Measurements from ENCODE around the gene JMJD1C. TPM values are rescaled to one million over a fixed set of nuclear protein-coding genes. Genes with fewer than 3 reads are reported as not detected.
"Not testable (repeated sequence)": the region's sequence is repeated elsewhere in the genome, so short reads cannot be mapped to it uniquely, and the experiment has no call there.

JMJD1C gene
- polyA plus RNA-seq, 2 donors, result 22.0 to 49.1 TPM

DNA sequence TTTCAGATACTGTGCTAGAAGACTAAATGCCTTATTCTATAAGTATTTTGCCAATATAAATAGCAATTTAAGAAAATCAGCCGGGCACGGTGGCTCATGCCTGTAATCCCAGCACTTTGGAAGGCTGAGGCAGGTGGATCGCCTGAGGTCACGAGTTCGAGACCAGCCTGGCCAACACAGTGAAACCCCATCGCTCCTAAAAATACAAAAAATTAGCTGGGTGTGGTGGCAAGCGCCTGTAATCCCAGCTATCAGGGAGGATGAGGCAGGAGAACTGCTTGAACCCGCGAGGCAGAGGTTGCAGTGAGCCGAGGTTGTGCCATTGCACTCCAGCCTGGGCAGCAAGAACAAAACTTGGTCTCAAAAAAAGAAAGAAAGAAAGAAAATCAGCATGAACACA lies 230.6 kb downstream of the JMJD1C start:
- H3K9me3 ChIP-seq (ENCODE audit: control insufficient read depth in 2 of 2, insufficient read depth in 1 of 2, low read depth in 1 of 2, low read length in 1 of 2); H3K4me3 ChIP-seq (ENCODE audit: low read depth in 1 of 2, low read length in 2 of 2); H3K27ac ChIP-seq (ENCODE audit: low read depth in 2 of 2, low read length in 1 of 2); H3K4me1 ChIP-seq (ENCODE audit: control insufficient read depth in 2 of 2, insufficient read depth in 2 of 2, low read length in 1 of 2); H3K27me3 ChIP-seq (ENCODE audit: control insufficient read depth in 1 of 2, insufficient read depth in 2 of 2, low read length in 2 of 2); H3K36me3 ChIP-seq (ENCODE audit: control insufficient read depth in 2 of 2, insufficient read depth in 2 of 2, low read length in 1 of 2): not testable (repeated sequence)
- 93 to 96% methylated on average over 10 of the region's 10 CpGs for WGBS, 2 donors

DNA sequence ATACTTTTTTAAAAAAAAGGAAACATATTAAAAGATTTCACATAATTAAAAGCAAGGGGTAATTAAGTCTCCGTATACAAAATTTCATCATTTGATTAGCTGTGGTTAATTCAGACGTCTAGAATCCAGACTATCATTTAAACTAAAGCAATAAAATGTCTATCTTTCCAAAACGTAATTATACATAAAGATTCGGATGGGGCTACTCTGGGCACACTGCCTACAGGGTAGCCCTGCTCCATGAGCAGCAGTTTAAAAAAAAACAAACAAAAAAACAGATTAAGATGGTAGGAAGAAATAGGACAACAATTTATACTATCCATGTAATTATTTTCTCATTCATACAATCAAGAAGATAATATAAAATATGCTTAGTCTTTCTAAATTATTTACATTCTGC lies 236.6 kb downstream of the JMJD1C start:
- Histone ChIP-seq H3K4me1 (ENCODE audit: control insufficient read depth in 2 of 2, insufficient read depth in 2 of 2, low read length in 1 of 2) (no peaks in the 10 kb centered on the region), H3K4me3 (ENCODE audit: low read depth in 1 of 2, low read length in 2 of 2) (no peak overlapping the region), H3K27me3 (ENCODE audit: control insufficient read depth in 1 of 2, insufficient read depth in 2 of 2, low read length in 2 of 2) (no peaks in the 10 kb centered on the region), H3K9me3 (ENCODE audit: control insufficient read depth in 2 of 2, insufficient read depth in 1 of 2, low read depth in 1 of 2, low read length in 1 of 2) (no peaks in the 10 kb centered on the region), H3K36me3 (ENCODE audit: control insufficient read depth in 2 of 2, insufficient read depth in 2 of 2, low read length in 1 of 2) (no peaks in the 10 kb centered on the region), H3K27ac (ENCODE audit: low read depth in 2 of 2, low read length in 1 of 2) (no peak overlapping the region)
- 67 to 68% methylated on average over 4 of the region's 4 CpGs for WGBS, 2 donors

GRCh38 chr10:63228237-63228636 lies 237.5 kb downstream of the JMJD1C start:
- Histone ChIP-seq H3K9me3 (ENCODE audit: control insufficient read depth in 2 of 2, insufficient read depth in 1 of 2, low read depth in 1 of 2, low read length in 1 of 2) (no peaks in the 10 kb centered on the region), H3K4me3 (ENCODE audit: low read depth in 1 of 2, low read length in 2 of 2) (no peak overlapping the region), H3K4me1 (ENCODE audit: control insufficient read depth in 2 of 2, insufficient read depth in 2 of 2, low read length in 1 of 2) (no peaks in the 10 kb centered on the region), H3K27me3 (ENCODE audit: control insufficient read depth in 1 of 2, insufficient read depth in 2 of 2, low read length in 2 of 2) (no peaks in the 10 kb centered on the region), H3K36me3 (ENCODE audit: control insufficient read depth in 2 of 2, insufficient read depth in 2 of 2, low read length in 1 of 2) (no peaks in the 10 kb centered on the region), H3K27ac (ENCODE audit: low read depth in 2 of 2, low read length in 1 of 2) (no peak overlapping the region)

GRCh38 chr10:63227207-63227895 lies 238.4 kb downstream of the JMJD1C start:
- no peak overlapping the region for H3K4me3 ChIP-seq (ENCODE audit: low read depth in 1 of 2, low read length in 2 of 2)
- no peaks in the 10 kb centered on the region for H3K9me3 ChIP-seq (ENCODE audit: control insufficient read depth in 2 of 2, insufficient read depth in 1 of 2, low read depth in 1 of 2, low read length in 1 of 2)
- no peaks in the 10 kb centered on the region for H3K27me3 ChIP-seq (ENCODE audit: control insufficient read depth in 1 of 2, insufficient read depth in 2 of 2, low read length in 2 of 2)
- 49 to 51% methylated on average over 3 of the region's 3 CpGs for whole genome bisulfite sequencing, 2 donors
- no peaks in the 10 kb centered on the region for H3K4me1 ChIP-seq (ENCODE audit: control insufficient read depth in 2 of 2, insufficient read depth in 2 of 2, low read length in 1 of 2)
- no peak overlapping the region for H3K27ac ChIP-seq (ENCODE audit: low read depth in 2 of 2, low read length in 1 of 2)
- H3K36me3 ChIP-seq (ENCODE audit: control insufficient read depth in 2 of 2, insufficient read depth in 2 of 2, low read length in 1 of 2), result no peaks in the 10 kb centered on the region

- Histone ChIP-seq H3K4me1 (ENCODE audit: control insufficient read depth in 2 of 2, insufficient read depth in 2 of 2, low read length in 1 of 2) (no peaks in the 10 kb centered on the region), H3K27me3 (ENCODE audit: control insufficient read depth in 1 of 2, insufficient read depth in 2 of 2, low read length in 2 of 2) (no peaks in the 10 kb centered on the region), H3K36me3 (ENCODE audit: control insufficient read depth in 2 of 2, insufficient read depth in 2 of 2, low read length in 1 of 2) (no peaks in the 10 kb centered on the region), H3K27ac (ENCODE audit: low read depth in 2 of 2, low read length in 1 of 2) (no peak overlapping the region), H3K4me3 (ENCODE audit: low read depth in 1 of 2, low read length in 2 of 2) (no peak overlapping the region), H3K9me3 (ENCODE audit: control insufficient read depth in 2 of 2, insufficient read depth in 1 of 2, low read depth in 1 of 2, low read length in 1 of 2) (no peaks in the 10 kb centered on the region)
- WGBS, 2 donors, result 78 to 80% methylated on average over 1 of the region's 1 CpG
Observed at GRCh38 chr10:63224241-63224640, 241.5 kb downstream of the JMJD1C start.

- WGBS, 2 donors, result 79 to 85% methylated on average over 4 of the region's 4 CpGs
- Histone ChIP-seq H3K36me3 (ENCODE audit: control insufficient read depth in 2 of 2, insufficient read depth in 2 of 2, low read length in 1 of 2) (no peaks in the 10 kb centered on the region), H3K4me1 (ENCODE audit: control insufficient read depth in 2 of 2, insufficient read depth in 2 of 2, low read length in 1 of 2) (no peaks in the 10 kb centered on the region), H3K4me3 (ENCODE audit: low read depth in 1 of 2, low read length in 2 of 2) (no peak overlapping the region), H3K27ac (ENCODE audit: low read depth in 2 of 2, low read length in 1 of 2) (no peak overlapping the region), H3K27me3 (ENCODE audit: control insufficient read depth in 1 of 2, insufficient read depth in 2 of 2, low read length in 2 of 2) (no peaks in the 10 kb centered on the region), H3K9me3 (ENCODE audit: control insufficient read depth in 2 of 2, insufficient read depth in 1 of 2, low read depth in 1 of 2, low read length in 1 of 2) (no peaks in the 10 kb centered on the region)
Observed at GRCh38 chr10:63221950-63222349, 243.8 kb downstream of the JMJD1C start.

- H3K27ac ChIP-seq (ENCODE audit: low read depth in 2 of 2, low read length in 1 of 2), result no peak overlapping the region
- no peaks in the 10 kb centered on the region for H3K4me1 ChIP-seq (ENCODE audit: control insufficient read depth in 2 of 2, insufficient read depth in 2 of 2, low read length in 1 of 2)
- no peak overlapping the region for H3K4me3 ChIP-seq (ENCODE audit: low read depth in 1 of 2, low read length in 2 of 2)
- peaks cover 0 to 3% of the 10 kb centered on the region in 2 donors for H3K36me3 ChIP-seq (ENCODE audit: control insufficient read depth in 2 of 2, insufficient read depth in 2 of 2, low read length in 1 of 2)
- WGBS, 2 donors, result 83 to 88% methylated on average over 5 of the region's 5 CpGs
- H3K27me3 ChIP-seq (ENCODE audit: control insufficient read depth in 1 of 2, insufficient read depth in 2 of 2, low read length in 2 of 2), result no peaks in the 10 kb centered on the region
- no peaks in the 10 kb centered on the region for H3K9me3 ChIP-seq (ENCODE audit: control insufficient read depth in 2 of 2, insufficient read depth in 1 of 2, low read depth in 1 of 2, low read length in 1 of 2)
Observed at GRCh38 chr10:63219749-63220148, 246.0 kb downstream of the JMJD1C start.

GRCh38 chr10:63217120-63217605 lies 248.6 kb downstream of the JMJD1C start:
- peaks cover 4 to 9% of the 10 kb centered on the region in 2 donors for H3K36me3 ChIP-seq (ENCODE audit: control insufficient read depth in 2 of 2, insufficient read depth in 2 of 2, low read length in 1 of 2)
- no peak overlapping the region for H3K27ac ChIP-seq (ENCODE audit: low read depth in 2 of 2, low read length in 1 of 2)
- H3K4me1 ChIP-seq (ENCODE audit: control insufficient read depth in 2 of 2, insufficient read depth in 2 of 2, low read length in 1 of 2), result no peaks in the 10 kb centered on the region
- no peaks in the 10 kb centered on the region for H3K9me3 ChIP-seq (ENCODE audit: control insufficient read depth in 2 of 2, insufficient read depth in 1 of 2, low read depth in 1 of 2, low read length in 1 of 2)
- no peaks in the 10 kb centered on the region for H3K27me3 ChIP-seq (ENCODE audit: control insufficient read depth in 1 of 2, insufficient read depth in 2 of 2, low read length in 2 of 2)
- no peak overlapping the region for H3K4me3 ChIP-seq (ENCODE audit: low read depth in 1 of 2, low read length in 2 of 2)
- 8 to 9% methylated on average over 3 of the region's 3 CpGs for WGBS, 2 donors

- H3K27me3 ChIP-seq (ENCODE audit: control insufficient read depth in 1 of 2, insufficient read depth in 2 of 2, low read length in 2 of 2), result no peaks in the 10 kb centered on the region
- no peak overlapping the region for H3K4me3 ChIP-seq (ENCODE audit: low read depth in 1 of 2, low read length in 2 of 2)
- H3K9me3 ChIP-seq (ENCODE audit: control insufficient read depth in 2 of 2, insufficient read depth in 1 of 2, low read depth in 1 of 2, low read length in 1 of 2), result no peaks in the 10 kb centered on the region
- H3K27ac ChIP-seq (ENCODE audit: low read depth in 2 of 2, low read length in 1 of 2), result no peak overlapping the region
- WGBS, 2 donors, result 67 to 75% methylated on average over 2 of the region's 2 CpGs
- H3K4me1 ChIP-seq (ENCODE audit: control insufficient read depth in 2 of 2, insufficient read depth in 2 of 2, low read length in 1 of 2), result no peaks in the 10 kb centered on the region
- peaks cover 4 to 9% of the 10 kb centered on the region in 2 donors for H3K36me3 ChIP-seq (ENCODE audit: control insufficient read depth in 2 of 2, insufficient read depth in 2 of 2, low read length in 1 of 2)
Observed at GRCh38 chr10:63214571-63214970, 251.2 kb downstream of the JMJD1C start.

DNA sequence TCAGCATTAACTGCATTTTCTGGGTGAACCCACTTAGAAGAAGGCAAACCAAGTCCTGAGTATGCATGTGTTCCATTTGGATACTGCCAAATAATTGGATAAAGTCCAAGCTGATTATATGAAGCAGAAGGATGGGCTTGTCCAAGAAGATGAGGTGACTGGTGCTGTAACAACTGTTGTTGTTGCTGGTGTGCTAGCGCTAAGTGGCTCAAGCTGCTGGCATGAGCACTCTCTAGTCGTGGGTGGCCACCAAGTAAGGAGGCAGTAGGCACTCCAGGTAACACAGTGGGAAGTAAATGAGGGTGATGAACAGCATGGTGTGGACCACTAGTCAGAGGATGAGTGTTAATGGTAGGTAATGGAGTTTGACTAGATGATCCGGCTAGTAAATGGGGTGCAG lies 252.3 kb downstream of the JMJD1C start:
- WGBS, 2 donors, result 85 to 92% methylated on average over 3 of the region's 3 CpGs
- Histone ChIP-seq H3K36me3 (ENCODE audit: control insufficient read depth in 2 of 2, insufficient read depth in 2 of 2, low read length in 1 of 2) (peaks cover 4 to 9% of the 10 kb centered on the region in 2 donors), H3K4me1 (ENCODE audit: control insufficient read depth in 2 of 2, insufficient read depth in 2 of 2, low read length in 1 of 2) (no peaks in the 10 kb centered on the region), H3K9me3 (ENCODE audit: control insufficient read depth in 2 of 2, insufficient read depth in 1 of 2, low read depth in 1 of 2, low read length in 1 of 2) (no peaks in the 10 kb centered on the region), H3K4me3 (ENCODE audit: low read depth in 1 of 2, low read length in 2 of 2) (no peak overlapping the region), H3K27me3 (ENCODE audit: control insufficient read depth in 1 of 2, insufficient read depth in 2 of 2, low read length in 2 of 2) (no peaks in the 10 kb centered on the region), H3K27ac (ENCODE audit: low read depth in 2 of 2, low read length in 1 of 2) (no peak overlapping the region)

Data from esophagus (tissue), 2 donors.